HG03103 (cell line): ENCODE results near the gene BIRC7.
"Not testable (repeated sequence)": the region's sequence is repeated elsewhere in the genome, so short reads cannot be mapped to it uniquely, and the experiment has no call there.

Experiments used
- ATAC-seq: cut with Tn5 transposase; IDR thresholded peaks from one replicate; pipeline ENCODE4 v1.9.1; 2021; ENCODE audit warnings: low read depth; ENCODE audit not compliant: unreplicated experiment

Gene BIRC7

DNA sequence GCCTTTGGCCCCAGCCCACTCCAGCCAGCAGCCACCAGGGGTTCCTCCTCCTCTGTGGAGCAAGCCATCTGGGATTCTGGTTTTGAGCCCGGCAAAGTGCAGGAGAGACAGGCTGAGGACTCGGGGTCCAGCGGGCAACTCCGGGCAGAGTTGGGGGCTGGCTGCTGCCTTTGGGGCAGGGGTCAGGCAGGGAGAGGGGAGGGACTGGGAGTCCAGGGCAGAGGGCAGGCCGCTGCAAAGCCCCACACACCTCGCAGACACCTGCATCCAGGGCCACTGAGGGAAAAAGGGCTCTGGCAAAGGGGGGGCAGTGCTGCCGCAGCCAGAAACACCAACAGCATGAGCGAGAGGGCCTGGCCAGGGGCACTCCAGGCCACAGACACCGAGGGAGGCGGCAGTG is 8.8 kb downstream of the BIRC7 start:
- no peak for ATAC-seq

- no peak for ATAC-seq
These were observed 11.0 kb downstream of the BIRC7 start for GRCh38 chr20:63246490-63247288.

DNA sequence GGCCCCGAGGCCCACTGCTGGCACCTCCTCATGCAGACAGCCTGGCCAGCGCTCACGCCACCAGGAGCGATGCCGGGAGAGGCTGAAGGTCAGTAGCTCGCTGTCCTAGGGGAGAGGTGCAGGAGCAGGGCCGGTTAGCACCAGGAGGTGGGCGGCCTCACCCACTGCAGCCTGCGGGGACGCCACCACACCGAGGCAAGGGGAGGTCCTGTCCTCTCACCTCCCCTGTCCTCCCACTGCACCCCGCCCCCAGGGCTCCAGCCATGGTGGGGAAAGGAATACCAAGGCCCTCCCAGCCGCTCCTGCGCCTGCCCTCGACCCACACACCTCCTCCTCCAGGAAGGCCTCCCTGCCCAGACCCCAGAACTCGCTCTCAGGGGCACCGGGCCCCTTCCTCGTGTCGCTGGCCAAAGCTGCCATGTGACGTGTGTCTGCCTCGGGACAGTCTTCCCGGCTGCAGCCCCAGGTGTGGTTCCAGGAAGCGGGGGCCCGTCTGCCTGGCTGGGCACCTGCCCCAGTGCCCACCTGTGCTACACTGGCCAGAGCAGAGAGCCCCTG is 12.0 kb downstream of the BIRC7 start:
- ATAC-seq: no peak

- ATAC-seq: no peak
These were observed 13.3 kb downstream of the BIRC7 start for GRCh38 chr20:63248835-63249591.

GRCh38 chr20:63249891-63250290 is 14.2 kb downstream of the BIRC7 start:
- ATAC-seq: no peak

GRCh38 chr20:63251350-63251749 is 15.6 kb downstream of the BIRC7 start:
- not testable (repeated sequence) for ATAC-seq

DNA sequence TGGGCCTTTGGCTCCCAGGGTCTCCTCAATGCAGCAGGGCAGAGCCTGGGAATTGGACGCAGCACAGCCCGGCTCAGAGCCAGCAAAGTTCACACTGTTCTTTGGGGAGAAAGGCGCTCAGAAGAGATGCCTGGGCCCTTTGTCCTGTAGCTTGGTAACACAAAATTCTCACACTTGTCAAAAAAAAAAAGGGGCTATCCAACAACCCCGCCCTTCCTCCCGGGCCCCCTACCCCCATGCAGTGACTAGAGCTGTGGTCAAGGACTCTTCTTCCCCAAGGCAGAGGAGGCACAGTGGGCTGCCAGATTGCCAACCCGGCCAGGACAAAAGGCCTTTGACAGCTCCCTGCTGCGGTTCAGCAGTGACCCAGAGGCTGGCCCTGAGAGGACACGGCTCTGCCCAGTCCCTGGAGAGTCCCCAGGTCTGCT is 16.6 kb downstream of the BIRC7 start:
- no peak for ATAC-seq

- ATAC-seq: no peak
These were observed 17.3 kb downstream of the BIRC7 start for GRCh38 chr20:63253065-63253437.

DNA sequence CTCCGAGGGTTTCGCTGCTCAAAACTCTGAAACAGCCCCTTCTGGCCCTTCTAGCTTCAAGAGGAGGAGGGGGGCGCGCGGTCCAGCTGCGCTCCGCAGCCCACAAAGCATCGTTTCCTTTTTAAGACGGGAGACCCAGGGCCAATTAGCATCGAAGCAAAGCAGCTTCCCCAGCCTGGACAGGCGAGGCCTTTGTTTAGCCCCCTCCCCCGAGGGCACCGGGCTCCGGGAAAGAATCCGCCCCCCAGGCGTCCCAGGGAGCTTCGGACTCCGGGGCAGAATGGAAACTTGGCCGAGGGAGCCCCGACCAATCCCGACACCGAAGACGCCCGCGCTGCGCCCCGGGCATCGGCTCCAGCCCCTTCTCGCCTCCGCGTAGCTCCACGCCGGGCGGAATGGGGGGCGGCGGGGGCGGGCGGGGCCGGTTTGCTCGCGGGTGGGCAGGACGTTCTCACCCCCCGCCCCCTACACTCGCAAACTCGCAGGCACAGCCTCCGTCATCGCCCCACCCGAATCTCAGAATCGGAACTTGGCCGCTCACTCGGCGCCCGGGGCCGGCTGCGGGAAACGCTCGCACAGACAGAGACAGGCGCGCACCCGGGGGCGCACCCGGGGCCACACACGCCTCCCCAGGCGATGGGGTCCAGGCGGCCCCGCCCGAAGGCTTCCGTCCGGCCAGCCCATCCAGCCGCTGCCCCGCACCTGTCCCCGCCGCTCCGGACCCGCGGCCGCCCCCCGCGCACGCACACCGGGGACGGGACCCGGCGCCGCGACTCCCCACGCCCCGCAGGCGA is 17.9 kb downstream of the BIRC7 start:
- no peak for ATAC-seq

DNA sequence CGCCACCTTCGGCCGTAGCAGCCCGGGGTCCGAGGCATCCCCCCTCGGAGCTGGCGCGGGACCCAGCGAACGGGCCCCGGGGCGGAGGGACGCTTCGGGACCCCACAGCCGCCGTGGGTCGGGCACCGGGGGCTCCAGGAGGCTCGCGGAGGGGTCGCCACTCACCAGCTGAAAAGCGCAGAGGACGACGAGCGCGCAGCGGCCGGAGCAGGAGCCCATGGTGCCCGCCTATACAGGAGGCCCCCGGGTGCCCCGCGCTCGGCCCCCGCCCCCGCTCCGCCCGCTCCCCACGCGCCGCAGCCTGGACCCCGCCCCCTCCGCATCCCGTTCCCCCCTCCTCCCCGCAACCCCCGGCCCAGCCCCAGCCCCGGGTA is 18.5 kb downstream of the BIRC7 start, which contains the start of gene NKAIN4:
TSS of gene NKAIN4 (minus strand) at position 232 of the 374 bp plus-strand sequence. CDS start at position 219, 13 bp downstream.
- ATAC-seq: no peak

DNA sequence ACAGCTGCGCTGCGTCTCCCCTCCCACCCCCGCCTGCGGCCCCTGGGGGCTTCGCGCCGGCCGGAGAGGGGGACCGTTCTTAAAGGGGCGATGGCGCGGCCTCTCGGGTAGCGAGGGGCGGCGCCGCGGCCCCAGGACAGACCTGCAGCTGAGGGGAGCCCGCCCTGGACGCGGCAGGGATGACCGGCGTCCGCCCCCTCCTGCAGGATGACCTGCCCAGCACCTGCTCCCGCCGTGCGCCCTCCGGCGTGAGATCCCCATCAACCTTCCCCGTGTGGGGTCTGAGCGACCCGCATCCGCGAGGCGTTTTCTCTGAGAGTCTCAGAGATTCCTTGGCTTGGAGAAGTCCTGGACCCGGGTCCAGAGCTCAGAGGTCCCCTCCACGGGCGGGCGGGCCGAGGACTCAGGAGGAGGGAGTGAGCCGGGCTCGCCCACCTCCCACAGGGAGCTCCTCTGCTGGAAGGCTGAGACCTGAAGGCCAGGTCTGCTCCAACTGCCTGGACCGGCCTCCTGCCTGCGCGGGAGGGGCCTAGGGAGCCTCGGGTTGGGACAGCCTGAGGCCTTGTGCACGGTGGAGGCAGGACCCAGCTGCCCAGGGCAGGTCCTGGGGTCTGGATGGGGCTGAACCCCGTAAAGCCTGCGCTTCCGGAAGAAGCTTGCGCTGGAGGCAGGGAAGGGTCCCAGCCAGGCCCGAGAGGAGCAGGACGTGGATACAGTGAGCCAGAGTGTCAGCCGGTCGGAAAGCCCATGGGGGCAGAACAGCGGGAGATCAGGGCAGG is 19.1 kb downstream of the BIRC7 start:
- ATAC-seq: no peak

DNA sequence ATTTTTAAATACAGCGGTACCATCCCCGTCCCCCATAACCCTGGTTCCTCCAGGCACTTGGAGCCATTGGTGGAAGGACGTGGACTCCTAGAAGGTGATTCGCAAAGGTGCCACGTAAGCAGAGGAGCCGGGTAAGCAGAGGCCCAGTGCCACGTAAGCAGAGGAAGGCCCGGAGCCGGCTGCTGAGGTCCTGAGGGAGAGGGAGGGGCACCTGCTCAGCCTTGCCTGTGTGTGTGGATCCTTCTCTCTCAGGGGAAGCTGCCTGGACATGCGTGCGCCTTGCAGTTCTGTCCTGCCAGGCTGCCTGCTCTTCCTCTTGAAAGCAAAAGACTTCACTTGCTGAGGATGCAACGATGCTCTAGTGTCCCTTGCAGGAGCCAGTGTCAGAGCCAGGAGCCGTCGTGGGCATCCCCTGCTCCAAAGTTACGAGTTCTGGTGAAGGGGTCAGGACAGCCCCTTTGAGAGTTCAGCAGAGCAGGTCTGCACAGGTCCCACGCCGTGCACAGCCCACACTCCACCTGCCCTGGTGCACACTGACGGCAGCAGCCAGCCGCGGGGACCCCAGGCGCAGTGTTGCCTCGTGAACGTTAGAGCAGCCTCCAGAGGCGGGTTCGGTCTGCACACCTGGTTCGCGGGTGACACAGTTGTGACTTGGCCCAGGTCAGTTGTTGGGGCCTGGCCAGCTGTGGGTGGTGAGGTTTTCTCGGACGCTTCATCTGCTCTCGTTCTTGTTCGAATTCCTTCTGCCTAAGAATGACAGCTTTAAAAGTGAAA is 20.4 kb downstream of the BIRC7 start:
- no peak for ATAC-seq

DNA sequence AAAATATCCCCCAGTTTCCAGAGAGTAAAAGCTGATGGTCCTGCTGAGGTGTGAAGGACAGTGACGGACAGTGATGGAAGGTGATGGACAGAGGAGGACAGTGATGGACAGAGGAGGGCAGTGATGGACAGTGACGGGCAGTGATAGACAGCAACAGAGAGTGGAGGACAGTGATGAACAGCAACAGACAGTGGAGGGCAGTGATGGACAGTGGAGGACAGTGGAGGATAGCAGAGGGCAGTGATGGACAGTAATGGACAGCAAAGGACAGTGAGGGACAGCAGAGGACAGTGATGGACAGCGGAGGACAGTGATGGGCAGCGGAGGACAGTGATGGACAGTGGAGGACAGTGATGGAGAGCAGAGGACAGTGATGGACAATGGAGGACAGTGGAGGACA is 21.2 kb downstream of the BIRC7 start:
- ATAC-seq: no peak

- no peak for ATAC-seq
These were observed 21.9 kb downstream of the BIRC7 start for GRCh38 chr20:63257629-63258028.

- no peak for ATAC-seq
These were observed 23.1 kb downstream of the BIRC7 start for GRCh38 chr20:63258781-63259180.

- ATAC-seq: no peak
These were observed 24.2 kb downstream of the BIRC7 start for GRCh38 chr20:63259734-63260460.

DNA sequence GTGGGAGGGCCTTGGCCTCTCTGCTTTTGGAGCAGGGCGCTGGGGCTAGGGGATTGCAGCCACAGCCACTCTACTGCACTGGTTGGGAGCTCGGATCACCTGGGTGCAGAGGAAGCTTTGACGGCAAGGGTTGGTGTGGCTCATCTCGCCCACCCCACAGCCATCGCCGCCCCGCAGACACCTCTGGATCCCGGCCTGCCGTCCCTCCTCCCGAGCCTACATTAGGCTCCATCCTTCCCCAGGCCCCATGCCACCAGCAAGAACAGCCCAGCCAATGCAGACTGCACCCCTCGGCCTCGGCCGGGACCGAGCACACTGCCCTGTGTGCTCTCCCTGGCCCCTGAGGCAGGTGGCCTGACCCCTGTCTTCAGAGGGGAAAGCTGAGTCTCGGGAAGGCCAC is 24.8 kb downstream of the BIRC7 start:
- ATAC-seq: no peak

- no peak for ATAC-seq
These were observed 25.5 kb downstream of the BIRC7 start for GRCh38 chr20:63261060-63261794.
